ENCODE results near the gene CHST15. TPM values are rescaled to one million over a fixed set of nuclear protein-coding genes. Genes with fewer than 3 reads are reported as not detected.

The CHST15 gene
- total and polyA plus RNA-seq, 2 donors from 2014 or later: 2.8 to 39.7 TPM

DNA sequence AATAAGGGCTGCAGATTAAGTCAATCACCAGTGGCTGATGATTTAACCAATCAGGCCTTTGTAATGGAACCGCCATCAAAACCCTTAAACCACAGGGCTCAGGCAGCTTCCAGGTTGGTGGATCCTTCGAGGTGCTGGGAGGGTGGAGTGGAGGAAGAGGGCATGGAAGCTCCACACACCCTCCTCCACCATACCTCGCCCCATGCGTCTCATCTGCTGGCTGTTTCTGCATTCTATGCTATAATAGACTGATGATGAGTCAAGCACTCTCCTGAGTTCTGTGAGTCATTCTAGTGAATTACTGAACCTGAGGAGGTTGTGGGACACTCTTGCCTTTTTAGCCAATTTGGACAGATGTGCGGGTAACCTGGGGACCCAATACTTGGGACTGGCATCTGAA lies 43.9 kb downstream of the CHST15 start:
- no peak overlapping the region for H3K4me3 ChIP-seq (ENCODE audit: low read length in 3 of 3)
- intact Hi-C loops (cut with DNase I): no loop called here
- no peak for TF ChIP-seq CTCF (IDR thresholded peaks at IDR 0.05; ENCODE audit: borderline replicate concordance, extremely low read depth, insufficient read depth)
- H3K27ac ChIP-seq (ENCODE audit: low read depth in 2 of 2, low read length in 2 of 2): no peak overlapping the region
- H3K36me3 ChIP-seq (ENCODE audit: control insufficient read depth in 2 of 3, insufficient read depth in 3 of 3, low read length in 3 of 3): no peaks in the 10 kb centered on the region
- H3K9ac ChIP-seq (ENCODE audit: low read length in 3 of 3): no peak overlapping the region
- DNase-seq: peak in 1 of 5 donors; percentile 5
- FAIRE-seq: no peak
- peaks cover 0 to 2% (median 0%) of the 10 kb centered on the region in 3 donors for H3K4me1 ChIP-seq (ENCODE audit: control insufficient read depth in 2 of 3, insufficient read depth in 2 of 3, low read depth in 1 of 3, low read length in 3 of 3)
- H3K9me3 ChIP-seq (ENCODE audit: control insufficient read depth in 2 of 3, insufficient read depth in 1 of 3, low read length in 3 of 3): no peaks in the 10 kb centered on the region
- no peaks in the 10 kb centered on the region for H3K27me3 ChIP-seq (ENCODE audit: control insufficient read depth, insufficient read depth, low read length)

DNA sequence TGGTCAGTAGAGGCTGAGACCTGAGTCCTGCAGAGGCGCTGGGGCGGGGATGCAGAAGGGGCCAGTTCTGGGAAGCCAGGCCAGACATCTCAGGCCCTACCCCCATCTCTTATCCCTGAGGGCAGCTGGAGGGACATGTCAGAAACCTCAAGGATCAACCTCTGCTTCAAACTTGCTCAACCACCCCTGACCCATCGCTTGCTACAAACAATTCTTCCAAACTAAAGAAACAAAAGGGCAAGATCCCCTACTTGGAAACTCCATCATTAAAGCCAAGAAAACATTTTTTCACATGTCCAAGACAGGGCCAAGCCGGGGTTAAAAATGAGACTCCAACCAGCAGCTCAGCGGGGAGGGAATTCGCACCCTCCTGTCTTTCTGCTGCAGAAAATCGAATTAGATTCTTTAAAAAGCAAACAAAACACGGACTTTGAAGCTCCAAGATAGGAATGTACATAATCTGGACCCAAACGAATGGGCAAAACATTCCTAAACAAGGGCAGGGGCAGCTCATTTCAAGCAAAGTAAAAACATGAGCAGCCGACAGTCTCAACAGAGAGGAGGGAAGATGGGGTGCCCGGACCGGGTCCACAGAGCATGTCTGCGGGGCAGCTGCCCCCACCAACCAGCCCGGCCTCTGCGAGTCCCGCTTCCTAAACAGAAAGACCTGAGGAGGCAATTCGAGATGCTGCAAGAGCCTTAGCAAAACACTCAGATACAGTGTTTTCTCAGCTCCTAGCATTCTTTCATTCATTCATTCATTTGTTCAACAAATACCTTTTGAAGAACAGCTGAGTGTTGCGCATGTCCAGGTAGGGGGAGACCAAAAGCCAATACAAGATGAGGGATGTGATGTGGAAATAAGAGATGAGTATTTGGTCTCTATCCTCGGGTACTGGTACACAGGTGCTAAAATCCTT lies 44.8 kb downstream of the CHST15 start:
- Histone ChIP-seq H3K27ac (ENCODE audit: low read depth in 2 of 2, low read length in 2 of 2) (no peak overlapping the region), H3K27me3 (ENCODE audit: control insufficient read depth, insufficient read depth, low read length) (no peaks in the 10 kb centered on the region), H3K9me3 (ENCODE audit: control insufficient read depth in 2 of 3, insufficient read depth in 1 of 3, low read length in 3 of 3) (no peaks in the 10 kb centered on the region), H3K36me3 (ENCODE audit: control insufficient read depth in 2 of 3, insufficient read depth in 3 of 3, low read length in 3 of 3) (no peaks in the 10 kb centered on the region), H3K9ac (ENCODE audit: low read length in 3 of 3) (no peak overlapping the region), H3K4me1 (ENCODE audit: control insufficient read depth in 2 of 3, insufficient read depth in 2 of 3, low read depth in 1 of 3, low read length in 3 of 3) (no peaks in the 10 kb centered on the region), H3K4me3 (ENCODE audit: low read length in 3 of 3) (no peak overlapping the region)
- no peak for TF ChIP-seq CTCF (IDR thresholded peaks at IDR 0.05; ENCODE audit: borderline replicate concordance, extremely low read depth, insufficient read depth)
- intact Hi-C loops (cut with DNase I): no loop called here
- peak in 3 of 5 donors; percentile 23 to 87 (median 53) for DNase-seq
- FAIRE-seq: no peak

DNA sequence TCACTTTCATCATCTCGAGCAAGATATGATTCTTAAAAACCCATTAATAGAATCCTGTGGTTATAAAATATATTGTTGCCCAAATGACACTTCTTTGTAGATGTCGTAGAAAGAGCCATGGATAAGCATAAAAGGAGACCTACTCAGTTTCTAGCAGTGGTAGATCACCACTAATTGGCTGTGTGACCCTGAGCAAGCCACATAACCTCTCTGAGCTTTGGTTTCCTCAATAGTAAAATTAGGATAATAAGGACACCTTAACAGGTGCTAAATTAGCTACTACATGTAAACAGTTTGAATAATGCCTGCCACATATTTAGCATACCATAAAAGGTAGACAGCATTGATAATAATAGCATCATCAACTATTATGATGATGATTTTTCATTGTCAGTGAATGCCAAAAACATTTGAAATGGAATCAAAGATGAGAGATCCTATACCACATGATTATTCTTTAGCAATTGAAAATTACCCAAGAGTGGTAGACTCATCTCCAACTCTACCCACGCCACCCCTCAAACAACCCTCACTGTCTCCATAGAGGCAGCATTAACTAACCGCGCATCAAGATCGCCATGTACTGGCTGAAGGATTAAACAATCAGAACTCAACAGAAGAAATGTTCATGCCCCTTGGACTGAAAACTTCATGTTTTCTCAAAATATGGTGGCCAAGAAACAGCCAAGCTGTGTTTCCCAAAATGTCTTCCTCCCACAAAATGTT lies 45.8 kb downstream of the CHST15 start:
- intact Hi-C loops (cut with DNase I): no loop called here
- Histone ChIP-seq H3K4me3 (ENCODE audit: low read length in 3 of 3) (no peak overlapping the region), H3K4me1 (ENCODE audit: control insufficient read depth in 2 of 3, insufficient read depth in 2 of 3, low read depth in 1 of 3, low read length in 3 of 3) (no peaks in the 10 kb centered on the region), H3K9me3 (ENCODE audit: control insufficient read depth in 2 of 3, insufficient read depth in 1 of 3, low read length in 3 of 3) (no peaks in the 10 kb centered on the region), H3K36me3 (ENCODE audit: control insufficient read depth in 2 of 3, insufficient read depth in 3 of 3, low read length in 3 of 3) (no peaks in the 10 kb centered on the region), H3K27ac (ENCODE audit: low read depth in 2 of 2, low read length in 2 of 2) (peak overlapping the region in 1 of 2 donors; percentile 34), H3K9ac (ENCODE audit: low read length in 3 of 3) (no peak overlapping the region), H3K27me3 (ENCODE audit: control insufficient read depth, insufficient read depth, low read length) (no peaks in the 10 kb centered on the region)
- FAIRE-seq: no peak
- TF ChIP-seq CTCF (IDR thresholded peaks at IDR 0.05; ENCODE audit: borderline replicate concordance, extremely low read depth, insufficient read depth): no peak
- DNase-seq: no peak
